Glutamatergic neuron (in vitro differentiated cells): ENCODE results near the gene PRR5L. TPM values are rescaled to one million over a fixed set of nuclear protein-coding genes. Genes with fewer than 3 reads are reported as not detected.

Experiments
- DNase-seq: peaks from one replicate; pipeline ENCODE4 v3.0.0; 2022
- H3K27ac Mint-ChIP-seq: one replicate; pipeline ENCODE4 v1.8.0; 2020; ENCODE audit warnings: mild to moderate bottlenecking, mixed read lengths, inconsistent platforms; ENCODE audit not compliant: unreplicated experiment
- H3K27me3 Mint-ChIP-seq: one replicate; pipeline ENCODE4 v1.8.0; 2020; ENCODE audit warnings: mild to moderate bottlenecking, moderate library complexity, mixed read lengths, inconsistent platforms; ENCODE audit not compliant: unreplicated experiment
- H3K36me3 Mint-ChIP-seq: one replicate; pipeline ENCODE4 v1.8.0; 2020; ENCODE audit warnings: mild to moderate bottlenecking, mixed read lengths, inconsistent platforms; ENCODE audit not compliant: unreplicated experiment
- H3K4me1 Mint-ChIP-seq: one replicate; pipeline ENCODE4 v1.8.0; 2020; ENCODE audit warnings: mild to moderate bottlenecking, low read depth, mixed read lengths, inconsistent platforms; ENCODE audit not compliant: unreplicated experiment
- H3K4me3 Mint-ChIP-seq: one replicate; pipeline ENCODE4 v1.8.0; 2020; ENCODE audit warnings: mild to moderate bottlenecking, mixed read lengths, inconsistent platforms; ENCODE audit not compliant: unreplicated experiment
- H3K9me3 Mint-ChIP-seq: one replicate; pipeline ENCODE4 v1.8.0; 2020; ENCODE audit warnings: mild to moderate bottlenecking, moderate library complexity, mixed read lengths, inconsistent platforms; ENCODE audit not compliant: unreplicated experiment
- CTCF ChIP-seq: fragments of 200-600 bp; sonication (generic); IDR thresholded peaks from one replicate; pipeline ENCODE4 v1.5.0; 2021; ENCODE audit not compliant: partially characterized antibody, unreplicated experiment
- total RNA-seq: library from RNA; stranded (reverse); fragmentation: NEBNext Ultra II Directional; extraction: Animal tissue kit (Norgen Biotek cat#: 25700); gene quantifications from one replicate; pipeline ENCODE4 v1.2.1, GENCODE V29; 2021; ENCODE audit not compliant: unreplicated experiment

Gene PRR5L
- total RNA-seq, 1 donor from 2014 or later, result 1.6 TPM

GRCh38 chr11:36425561-36426081 lies 129.5 kb downstream of the PRR5L start:
- Mint-ChIP-seq H3K27me3 (peaks cover 2% of the 10 kb centered on the region), H3K9me3 (no peaks in the 10 kb centered on the region), H3K36me3 (no peaks in the 10 kb centered on the region), H3K27ac (no peak overlapping the region), H3K4me1 (peaks cover 24% of the 10 kb centered on the region), H3K4me3 (no peak overlapping the region)
- TF ChIP-seq CTCF, result no peak
- no peak for DNase-seq

GRCh38 chr11:36426226-36426848 lies 130.2 kb downstream of the PRR5L start:
- Mint-ChIP-seq H3K4me3 (no peak overlapping the region), H3K27ac (no peak overlapping the region), H3K36me3 (no peaks in the 10 kb centered on the region), H3K4me1 (peaks cover 17% of the 10 kb centered on the region), H3K27me3 (no peaks in the 10 kb centered on the region), H3K9me3 (no peaks in the 10 kb centered on the region)
- no peak for TF ChIP-seq CTCF
- no peak for DNase-seq

GRCh38 chr11:36427079-36427478 lies 131.0 kb downstream of the PRR5L start:
- no peak for TF ChIP-seq CTCF
- DNase-seq, result no peak
- Mint-ChIP-seq H3K4me3 (no peak overlapping the region), H3K27ac (no peak overlapping the region), H3K36me3 (no peaks in the 10 kb centered on the region), H3K4me1 (peaks cover 11% of the 10 kb centered on the region), H3K27me3 (no peaks in the 10 kb centered on the region), H3K9me3 (no peaks in the 10 kb centered on the region)

GRCh38 chr11:36427876-36428275 lies 131.8 kb downstream of the PRR5L start:
- DNase-seq, result no peak
- no peak for TF ChIP-seq CTCF
- Mint-ChIP-seq H3K27me3 (no peaks in the 10 kb centered on the region), H3K4me1 (peaks cover 8% of the 10 kb centered on the region), H3K9me3 (no peaks in the 10 kb centered on the region), H3K4me3 (no peak overlapping the region), H3K27ac (no peak overlapping the region), H3K36me3 (no peaks in the 10 kb centered on the region)

GRCh38 chr11:36431429-36432092 lies 135.5 kb downstream of the PRR5L start:
- DNase-seq, result no peak
- no peak for TF ChIP-seq CTCF
- no peaks in the 10 kb centered on the region for H3K27me3 Mint-ChIP-seq
- no peaks in the 10 kb centered on the region for H3K36me3 Mint-ChIP-seq
- H3K4me1 Mint-ChIP-seq, result no peaks in the 10 kb centered on the region
- peaks cover 2% of the 10 kb centered on the region for H3K9me3 Mint-ChIP-seq
- H3K4me3 Mint-ChIP-seq, result no peak overlapping the region
- no peak overlapping the region for H3K27ac Mint-ChIP-seq
